ENCODE data around the gene CKS2.

DNA sequence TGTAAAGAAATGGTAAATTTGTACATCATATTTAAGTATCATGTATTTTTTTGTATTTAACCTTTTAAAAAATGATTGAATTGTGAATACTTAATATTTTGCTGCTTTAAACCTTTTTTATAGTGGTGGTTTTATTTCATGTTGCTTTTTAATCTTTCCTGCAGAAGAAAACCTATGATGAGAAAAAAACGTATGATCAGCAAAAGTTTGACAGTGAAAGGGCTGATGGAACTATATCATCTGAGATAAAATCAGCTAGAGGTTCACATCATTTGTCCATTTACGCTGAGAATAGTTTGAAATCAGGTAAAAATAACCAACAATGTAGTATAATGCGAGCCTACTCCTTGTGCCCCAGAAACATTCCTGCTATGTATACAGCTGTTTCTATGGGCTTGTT is 14.7 kb downstream of the CKS2 start:
- no peak for TF ChIP-seq POLR2A (IDR thresholded peaks at IDR 0.05)
- TF ChIP-seq, protein P1, sequence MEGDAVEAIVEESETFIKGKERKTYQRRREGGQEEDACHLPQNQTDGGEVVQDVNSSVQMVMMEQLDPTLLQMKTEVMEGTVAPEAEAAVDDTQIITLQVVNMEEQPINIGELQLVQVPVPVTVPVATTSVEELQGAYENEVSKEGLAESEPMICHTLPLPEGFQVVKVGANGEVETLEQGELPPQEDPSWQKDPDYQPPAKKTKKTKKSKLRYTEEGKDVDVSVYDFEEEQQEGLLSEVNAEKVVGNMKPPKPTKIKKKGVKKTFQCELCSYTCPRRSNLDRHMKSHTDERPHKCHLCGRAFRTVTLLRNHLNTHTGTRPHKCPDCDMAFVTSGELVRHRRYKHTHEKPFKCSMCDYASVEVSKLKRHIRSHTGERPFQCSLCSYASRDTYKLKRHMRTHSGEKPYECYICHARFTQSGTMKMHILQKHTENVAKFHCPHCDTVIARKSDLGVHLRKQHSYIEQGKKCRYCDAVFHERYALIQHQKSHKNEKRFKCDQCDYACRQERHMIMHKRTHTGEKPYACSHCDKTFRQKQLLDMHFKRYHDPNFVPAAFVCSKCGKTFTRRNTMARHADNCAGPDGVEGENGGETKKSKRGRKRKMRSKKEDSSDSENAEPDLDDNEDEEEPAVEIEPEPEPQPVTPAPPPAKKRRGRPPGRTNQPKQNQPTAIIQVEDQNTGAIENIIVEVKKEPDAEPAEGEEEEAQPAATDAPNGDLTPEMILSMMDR (IDR thresholded peaks at IDR 0.05) = no peak

Data from lower leg skin (tissue), 3 donors.